ENCODE results near the gene DHRS7C. TPM values are rescaled to one million over a fixed set of nuclear protein-coding genes. Genes with fewer than 3 reads are reported as not detected.

The DHRS7C gene, protein sequence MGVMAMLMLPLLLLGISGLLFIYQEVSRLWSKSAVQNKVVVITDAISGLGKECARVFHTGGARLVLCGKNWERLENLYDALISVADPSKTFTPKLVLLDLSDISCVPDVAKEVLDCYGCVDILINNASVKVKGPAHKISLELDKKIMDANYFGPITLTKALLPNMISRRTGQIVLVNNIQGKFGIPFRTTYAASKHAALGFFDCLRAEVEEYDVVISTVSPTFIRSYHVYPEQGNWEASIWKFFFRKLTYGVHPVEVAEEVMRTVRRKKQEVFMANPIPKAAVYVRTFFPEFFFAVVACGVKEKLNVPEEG
- not detected in 2 replicates for total RNA-seq

DNA sequence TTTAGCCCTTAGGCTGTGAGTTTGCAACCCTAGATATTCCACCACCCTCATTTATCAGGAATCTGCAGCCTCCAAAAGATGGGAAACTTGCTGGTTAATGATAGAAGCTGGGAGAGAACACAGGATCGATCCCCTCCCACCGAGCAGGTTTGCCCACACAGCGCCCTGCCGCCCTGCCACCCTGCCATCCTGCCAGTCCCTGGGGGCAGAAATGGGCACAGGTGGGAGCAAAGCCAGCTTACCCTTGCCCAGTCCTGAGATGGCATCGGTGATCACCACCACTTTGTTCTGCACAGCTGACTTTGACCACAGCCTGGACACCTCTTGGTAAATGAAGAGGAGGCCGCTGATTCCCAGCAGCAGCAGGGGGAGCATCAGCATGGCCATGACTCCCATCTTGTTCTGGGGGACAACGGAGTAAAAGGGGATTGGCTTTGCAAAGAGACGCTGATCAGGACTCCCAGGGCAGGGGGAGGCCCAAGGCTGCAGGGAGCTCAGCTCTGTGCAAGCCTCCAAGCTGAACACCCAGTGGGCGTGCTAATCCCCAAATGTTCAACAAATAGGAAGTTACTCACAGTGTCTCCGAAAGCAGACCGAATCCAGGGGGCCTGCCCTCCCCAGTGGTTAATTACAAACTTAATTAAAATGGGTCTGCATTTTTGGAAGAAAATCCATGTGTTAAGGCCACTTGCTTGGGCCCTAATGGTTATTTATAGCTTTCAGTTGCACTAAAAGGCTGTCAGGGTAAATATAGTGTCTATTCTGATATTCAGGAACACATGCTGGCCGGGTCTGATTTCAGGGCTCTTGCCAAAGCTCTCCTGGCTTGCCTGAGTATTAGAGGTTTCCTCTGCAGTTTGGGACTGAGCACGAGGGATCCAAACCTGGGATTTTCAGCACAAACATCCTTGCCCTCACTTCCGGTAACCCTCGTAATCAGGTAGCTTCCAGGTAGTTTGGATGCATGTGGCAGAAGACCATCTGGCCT lies at the start of gene DHRS7C:
DHRS7C (minus strand) TSS at position 704 of the 988 bp plus-strand sequence; CDS start at position 396, 308 bp downstream.
- no peaks in the 10 kb centered on the region for H3K27me3 ChIP-seq (ENCODE audit: control insufficient read depth, insufficient read depth, low read length)
- DNase-seq (ENCODE audit: low read depth) (no peak), FAIRE-seq (no peak)
- TF ChIP-seq, protein P1, sequence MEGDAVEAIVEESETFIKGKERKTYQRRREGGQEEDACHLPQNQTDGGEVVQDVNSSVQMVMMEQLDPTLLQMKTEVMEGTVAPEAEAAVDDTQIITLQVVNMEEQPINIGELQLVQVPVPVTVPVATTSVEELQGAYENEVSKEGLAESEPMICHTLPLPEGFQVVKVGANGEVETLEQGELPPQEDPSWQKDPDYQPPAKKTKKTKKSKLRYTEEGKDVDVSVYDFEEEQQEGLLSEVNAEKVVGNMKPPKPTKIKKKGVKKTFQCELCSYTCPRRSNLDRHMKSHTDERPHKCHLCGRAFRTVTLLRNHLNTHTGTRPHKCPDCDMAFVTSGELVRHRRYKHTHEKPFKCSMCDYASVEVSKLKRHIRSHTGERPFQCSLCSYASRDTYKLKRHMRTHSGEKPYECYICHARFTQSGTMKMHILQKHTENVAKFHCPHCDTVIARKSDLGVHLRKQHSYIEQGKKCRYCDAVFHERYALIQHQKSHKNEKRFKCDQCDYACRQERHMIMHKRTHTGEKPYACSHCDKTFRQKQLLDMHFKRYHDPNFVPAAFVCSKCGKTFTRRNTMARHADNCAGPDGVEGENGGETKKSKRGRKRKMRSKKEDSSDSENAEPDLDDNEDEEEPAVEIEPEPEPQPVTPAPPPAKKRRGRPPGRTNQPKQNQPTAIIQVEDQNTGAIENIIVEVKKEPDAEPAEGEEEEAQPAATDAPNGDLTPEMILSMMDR (IDR thresholded peaks at IDR 0.05; ENCODE audit: insufficient read depth, low read length, severe bottlenecking), result no peak
- H3K36me3 ChIP-seq (ENCODE audit: control insufficient read depth, insufficient read depth, low read length), result no peaks in the 10 kb centered on the region
- H3K4me3 ChIP-seq (ENCODE audit: low read depth, low read length), result no peak within 1 kb of the TSS

DNA sequence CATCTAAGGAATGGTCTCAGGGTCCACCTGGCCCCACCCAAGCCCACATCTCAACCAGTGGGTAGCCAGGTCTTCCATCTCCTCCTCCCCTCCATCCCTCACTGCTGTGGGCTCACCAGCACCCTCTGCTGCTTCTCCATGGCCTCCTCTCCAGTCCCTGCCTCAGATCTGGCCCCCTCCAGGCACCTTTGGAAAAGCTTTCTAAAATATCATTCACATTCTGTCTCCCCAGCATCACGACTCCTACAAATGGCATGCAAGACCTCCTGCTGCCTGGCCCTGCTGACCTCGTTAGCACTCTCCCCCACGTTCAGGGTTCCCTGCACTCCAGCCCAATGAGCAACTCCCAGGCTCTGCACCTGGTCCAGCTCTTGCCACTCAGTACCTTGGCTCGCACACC lies 48.0 kb upstream of the DHRS7C start:
- DNase-seq (ENCODE audit: low read depth), result no peak
- Histone ChIP-seq H3K36me3 (ENCODE audit: control insufficient read depth, insufficient read depth, low read length) (no peaks in the 10 kb centered on the region), H3K27me3 (ENCODE audit: control insufficient read depth, insufficient read depth, low read length) (no peaks in the 10 kb centered on the region), H3K4me3 (ENCODE audit: low read depth, low read length) (no peak overlapping the region)
- FAIRE-seq, result no peak
- TF ChIP-seq, protein P1 (IDR thresholded peaks at IDR 0.05; ENCODE audit: insufficient read depth, low read length, severe bottlenecking), result no peak

DNA sequence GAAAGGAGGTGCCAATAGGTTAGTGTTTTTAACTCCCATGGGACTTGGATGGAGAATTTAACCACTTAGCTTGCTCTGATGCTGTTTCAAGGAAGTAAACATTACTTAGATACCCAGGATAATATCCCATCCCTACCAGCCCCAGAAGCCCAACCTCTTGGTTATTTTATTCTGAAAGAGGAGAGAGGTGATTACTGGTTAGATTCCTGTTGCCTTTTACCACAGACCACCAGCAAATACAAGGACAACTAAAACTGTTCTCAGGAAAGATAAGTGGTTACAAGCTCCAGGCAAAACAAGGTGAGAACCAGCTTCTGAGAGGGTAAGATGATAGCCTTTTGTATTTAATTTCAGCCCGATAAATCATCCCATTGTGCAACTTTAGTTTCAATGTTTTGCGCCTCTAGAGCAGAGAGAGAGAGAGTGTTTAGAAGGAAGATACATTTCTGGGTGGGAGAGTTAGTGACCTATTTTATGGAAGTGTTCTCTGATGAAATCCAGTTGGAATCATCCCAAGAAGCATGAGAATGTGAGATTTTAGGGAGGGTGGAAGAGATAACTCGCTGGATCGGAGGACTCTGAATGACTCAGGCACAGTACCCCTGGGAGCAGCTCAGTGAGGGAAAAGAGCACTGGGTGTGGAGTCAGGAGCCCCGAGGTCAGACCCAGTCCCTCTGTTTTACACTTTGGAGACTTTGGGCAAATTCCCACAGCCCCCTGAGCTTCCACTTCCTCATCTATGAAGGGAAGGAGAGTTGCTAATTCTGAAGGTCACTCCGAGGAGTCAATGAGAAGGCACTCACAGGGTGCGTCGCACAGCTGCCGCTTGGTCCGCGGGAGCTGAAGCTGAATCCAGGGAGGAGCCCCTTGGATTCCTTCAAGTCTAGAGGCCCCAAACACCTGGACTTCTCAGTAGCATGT lies 46.4 kb upstream of the DHRS7C start:
- H3K4me3 ChIP-seq (ENCODE audit: low read depth, low read length), result no peak overlapping the region
- TF ChIP-seq, protein P1 (IDR thresholded peaks at IDR 0.05; ENCODE audit: insufficient read depth, low read length, severe bottlenecking), result no peak
- H3K27me3 ChIP-seq (ENCODE audit: control insufficient read depth, insufficient read depth, low read length), result no peaks in the 10 kb centered on the region
- DNase-seq (ENCODE audit: low read depth) (peak; percentile 83), FAIRE-seq (no peak)
- no peaks in the 10 kb centered on the region for H3K36me3 ChIP-seq (ENCODE audit: control insufficient read depth, insufficient read depth, low read length)

DNA sequence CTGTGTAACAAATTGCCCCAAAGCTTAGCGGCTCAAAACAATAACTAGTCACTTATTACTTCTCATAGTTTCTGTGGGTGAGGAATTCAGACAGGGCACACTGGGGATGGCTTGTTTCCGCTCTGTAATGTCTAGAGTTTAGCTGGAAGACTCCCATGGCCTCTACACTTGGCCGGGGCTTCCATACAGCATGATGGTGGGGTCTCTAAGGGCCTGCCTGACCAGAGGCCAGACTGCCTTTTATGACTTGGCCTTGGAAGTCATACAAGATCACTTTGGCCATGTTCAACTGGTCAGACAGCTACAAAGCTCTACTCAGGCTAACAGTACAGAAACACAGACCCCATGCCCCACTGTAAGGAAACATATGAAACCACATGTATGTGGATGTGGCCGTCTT lies 42.5 kb upstream of the DHRS7C start:
- TF ChIP-seq, protein P1 (IDR thresholded peaks at IDR 0.05; ENCODE audit: insufficient read depth, low read length, severe bottlenecking), result no peak
- H3K36me3 ChIP-seq (ENCODE audit: control insufficient read depth, insufficient read depth, low read length), result no peaks in the 10 kb centered on the region
- no peak for DNase-seq (ENCODE audit: low read depth)
- no peak overlapping the region for H3K4me3 ChIP-seq (ENCODE audit: low read depth, low read length)
- H3K27me3 ChIP-seq (ENCODE audit: control insufficient read depth, insufficient read depth, low read length), result no peaks in the 10 kb centered on the region
- FAIRE-seq, result no peak

DNA sequence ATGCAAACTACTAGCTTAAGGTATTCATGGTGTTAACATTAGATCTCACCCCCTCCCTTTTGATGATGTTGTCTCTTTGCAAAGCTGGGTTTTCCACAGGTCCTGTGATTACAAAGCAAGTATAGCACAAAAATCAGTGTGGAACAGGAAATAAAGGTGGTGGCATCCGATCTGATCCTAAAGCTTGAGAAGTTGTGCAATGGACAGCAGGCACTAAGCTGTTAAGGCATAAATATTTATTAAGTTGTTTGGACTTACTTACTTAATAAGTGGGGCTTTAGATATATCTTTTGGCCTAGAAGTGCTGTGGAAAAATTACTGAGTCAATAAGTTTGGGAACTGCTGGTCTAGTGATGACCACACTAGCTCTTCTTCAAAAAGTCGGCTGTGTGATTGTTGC lies 39.3 kb upstream of the DHRS7C start:
- Histone ChIP-seq H3K36me3 (ENCODE audit: control insufficient read depth, insufficient read depth, low read length) (no peaks in the 10 kb centered on the region), H3K27me3 (ENCODE audit: control insufficient read depth, insufficient read depth, low read length) (no peaks in the 10 kb centered on the region), H3K4me3 (ENCODE audit: low read depth, low read length) (no peak overlapping the region)
- TF ChIP-seq, protein P1 (IDR thresholded peaks at IDR 0.05; ENCODE audit: insufficient read depth, low read length, severe bottlenecking), result no peak
- no peak for FAIRE-seq
- DNase-seq (ENCODE audit: low read depth), result no peak
